HepG2 (cell line): ENCODE data around the gene PRR36. TPM values are rescaled to one million over a fixed set of nuclear protein-coding genes. Genes with fewer than 3 reads are reported as not detected.
A peak's percentile ranks its signal among the peaks of the same experiment; 100 is the strongest.

Experiments used
- DPF2 ChIP-seq: sonication (generic); formaldehyde crosslinking; IDR thresholded peaks from 2 replicates; pipeline ENCODE4 v1.4.0; 2020; ENCODE audit warnings: mild to moderate bottlenecking, low read depth, missing genetic modification reagents, borderline replicate concordance
- FIP1L1 ChIP-seq: fragments of 200-400 bp; formaldehyde crosslinking; IDR thresholded peaks from 2 replicates; pipeline ENCODE4 v1.6.1; 2018; ENCODE audit warnings: low read depth, mild to moderate bottlenecking, low read length, moderate library complexity, borderline replicate concordance; ENCODE audit not compliant: insufficient read depth
- KDM5B ChIP-seq: sonication (generic); formaldehyde crosslinking; IDR thresholded peaks from 2 replicates; pipeline ENCODE4 v1.4.0; 2020; ENCODE audit warnings: missing genetic modification reagents, mild to moderate bottlenecking, borderline replicate concordance
- NR2F2 ChIP-seq: IDR thresholded peaks from 2 replicates; pipeline ENCODE4 v1.6.1; 2012; ENCODE audit warnings: low read depth, inconsistent platforms, borderline replicate concordance
- PHF20 ChIP-seq: sonication (generic); formaldehyde crosslinking; IDR thresholded peaks from 2 replicates; pipeline ENCODE4 v1.5.0; 2020; ENCODE audit warnings: mild to moderate bottlenecking, missing genetic modification reagents
- SSRP1 ChIP-seq: IDR thresholded peaks from 2 replicates; pipeline ENCODE4 v1.6.1; 2016; ENCODE audit warnings: control low read depth
- U2AF1 ChIP-seq: fragments of 200-400 bp; formaldehyde crosslinking; optimal IDR thresholded peaks from 2 replicates; pipeline ENCODE3; 2017; ENCODE audit warnings: mild to moderate bottlenecking, low read depth, low read length
- ZNF317 ChIP-seq: sonication (generic); formaldehyde crosslinking; IDR thresholded peaks from 2 replicates; pipeline ENCODE4 v1.5.0; 2020; ENCODE audit warnings: mild to moderate bottlenecking, missing genetic modification reagents
- ZNF337 ChIP-seq: sonication (generic); formaldehyde crosslinking; IDR thresholded peaks from 2 replicates; pipeline ENCODE4 v1.5.1; 2020; ENCODE audit warnings: missing genetic modification reagents, low read depth, mild to moderate bottlenecking, borderline replicate concordance
- ZNF572 ChIP-seq: sonication (generic); formaldehyde crosslinking; IDR thresholded peaks from 2 replicates; pipeline ENCODE4 v1.5.1; 2020; ENCODE audit warnings: mild to moderate bottlenecking, missing genetic modification reagents
- ZNF674 ChIP-seq: sonication (generic); formaldehyde crosslinking; IDR thresholded peaks from 2 replicates; pipeline ENCODE4 v1.5.0; 2020; ENCODE audit warnings: low read depth, mild to moderate bottlenecking, missing genetic modification reagents
- polyA plus RNA-seq, 8 experiments: library from polyadenylated mRNA; depleted of rRNA in 3 of 8; stranded (reverse) in 7 of 8; unstranded in 1 of 8; fragments of >200 nt; fragmentation: Illumina TruSeq in 4 of 8; extraction: Trizol in 4 of 8; gene quantifications; 2 replicates each; pipeline versions ENCODE4 v1.2.1 to v1.2.3, GENCODE V29; 2011 to 2016; ENCODE audit warnings: low read depth in 4 of 8, missing spikeins in 1 of 8, mixed read lengths in 1 of 8; ENCODE audit not compliant: insufficient read depth in 1 of 8
- total RNA-seq, 5 experiments: library from RNA; depleted of rRNA; stranded (reverse); fragments of >200 nt; fragmentation: Illumina TruSeq; extraction: Trizol; gene quantifications; 2 replicates each; pipeline ENCODE4 v1.2.3, GENCODE V29; 2016; ENCODE audit warnings: low read depth in 1 of 5
- TF ChIP-seq, protein P1 (sequence below): sonication (generic); formaldehyde crosslinking; IDR thresholded peaks from 2 replicates; pipeline ENCODE4 v1.5.1; 2020; ENCODE audit warnings: mild to moderate bottlenecking, missing genetic modification reagents, moderate library complexity
- TF ChIP-seq, protein P2 (sequence below): sonication (generic); formaldehyde crosslinking; IDR thresholded peaks from 2 replicates; pipeline ENCODE4 v1.9.0; 2021; ENCODE audit warnings: mild to moderate bottlenecking, missing genetic modification reagents
- TF ChIP-seq, protein P3 (sequence below): sonication (generic); formaldehyde crosslinking; IDR thresholded peaks from 2 replicates; pipeline ENCODE4 v1.4.0; 2020; ENCODE audit warnings: missing genetic modification reagents
- TF ChIP-seq, protein P4 (sequence below): conservative IDR thresholded peaks from 2 replicates; pipeline ENCODE4 v1.6.1; 2018; ENCODE audit warnings: missing genetic modification reagents

The PRR36 gene
- total and polyA plus RNA-seq, 2 of the 13 experiments (the other 11 are each of a cell fraction or from before 2014, with no cell fraction given) = 0.07 to 0.17 TPM

DNA sequence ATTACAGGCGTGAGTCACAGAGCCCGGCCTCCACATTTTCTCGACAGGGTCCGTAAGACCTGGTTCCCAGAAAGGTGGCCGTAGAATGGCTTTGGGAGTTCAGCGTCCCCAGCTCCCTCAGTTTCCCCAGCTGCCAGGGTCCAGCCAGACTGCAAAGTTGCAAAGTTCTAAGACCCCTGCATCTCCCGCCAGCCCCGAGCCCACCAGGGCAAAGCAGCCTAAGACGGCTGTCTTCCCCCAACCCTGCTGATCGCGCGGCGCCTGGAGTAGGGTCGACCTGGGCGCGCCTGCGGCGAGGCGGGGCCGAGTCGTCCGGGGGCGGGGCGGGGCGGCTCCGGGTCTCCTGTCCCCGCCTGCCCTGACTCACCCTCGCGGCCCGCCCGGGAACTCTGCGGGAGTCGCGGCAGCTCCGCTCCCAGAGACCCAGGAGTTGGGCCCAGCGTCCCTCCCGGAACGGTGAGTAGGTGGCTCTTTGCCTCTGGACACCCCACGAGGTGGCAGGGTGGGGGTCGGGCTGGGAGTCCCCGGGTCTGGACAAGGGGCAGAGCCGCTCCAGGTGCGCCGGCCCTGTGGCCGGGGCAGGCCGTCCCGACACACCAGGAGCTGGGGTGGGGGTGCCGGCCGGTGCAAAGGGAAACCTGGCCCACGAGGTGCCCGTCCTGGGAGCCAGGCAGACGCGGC, 14.1 kb upstream of the PRR36 start, which contains the start of gene LRRC8E (continued):
- TF ChIP-seq, protein P1, sequence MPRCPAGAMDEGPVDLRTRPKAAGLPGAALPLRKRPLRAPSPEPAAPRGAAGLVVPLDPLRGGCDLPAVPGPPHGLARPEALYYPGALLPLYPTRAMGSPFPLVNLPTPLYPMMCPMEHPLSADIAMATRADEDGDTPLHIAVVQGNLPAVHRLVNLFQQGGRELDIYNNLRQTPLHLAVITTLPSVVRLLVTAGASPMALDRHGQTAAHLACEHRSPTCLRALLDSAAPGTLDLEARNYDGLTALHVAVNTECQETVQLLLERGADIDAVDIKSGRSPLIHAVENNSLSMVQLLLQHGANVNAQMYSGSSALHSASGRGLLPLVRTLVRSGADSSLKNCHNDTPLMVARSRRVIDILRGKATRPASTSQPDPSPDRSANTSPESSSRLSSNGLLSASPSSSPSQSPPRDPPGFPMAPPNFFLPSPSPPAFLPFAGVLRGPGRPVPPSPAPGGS = no peak
- TF ChIP-seq FIP1L1 (no peak), NR2F2 (no peak), ZNF317 (no peak), U2AF1 (no peak), PHF20 (CRISPR knock-in tag) (0 out of 2 replicates have a peak, but pooled peaks have one; percentile 31), DPF2 (CRISPR knock-in tag) (no peak), ZNF337 (CRISPR knock-in tag) (no peak), ZNF572 (CRISPR knock-in tag) (peak; percentile 51; the same call in 1 of the 2 replicates), ZNF674 (CRISPR knock-in tag) (no peak), KDM5B (no peak), SSRP1 (CRISPR knock-in tag) (no peak)
- TF ChIP-seq, protein P2, sequence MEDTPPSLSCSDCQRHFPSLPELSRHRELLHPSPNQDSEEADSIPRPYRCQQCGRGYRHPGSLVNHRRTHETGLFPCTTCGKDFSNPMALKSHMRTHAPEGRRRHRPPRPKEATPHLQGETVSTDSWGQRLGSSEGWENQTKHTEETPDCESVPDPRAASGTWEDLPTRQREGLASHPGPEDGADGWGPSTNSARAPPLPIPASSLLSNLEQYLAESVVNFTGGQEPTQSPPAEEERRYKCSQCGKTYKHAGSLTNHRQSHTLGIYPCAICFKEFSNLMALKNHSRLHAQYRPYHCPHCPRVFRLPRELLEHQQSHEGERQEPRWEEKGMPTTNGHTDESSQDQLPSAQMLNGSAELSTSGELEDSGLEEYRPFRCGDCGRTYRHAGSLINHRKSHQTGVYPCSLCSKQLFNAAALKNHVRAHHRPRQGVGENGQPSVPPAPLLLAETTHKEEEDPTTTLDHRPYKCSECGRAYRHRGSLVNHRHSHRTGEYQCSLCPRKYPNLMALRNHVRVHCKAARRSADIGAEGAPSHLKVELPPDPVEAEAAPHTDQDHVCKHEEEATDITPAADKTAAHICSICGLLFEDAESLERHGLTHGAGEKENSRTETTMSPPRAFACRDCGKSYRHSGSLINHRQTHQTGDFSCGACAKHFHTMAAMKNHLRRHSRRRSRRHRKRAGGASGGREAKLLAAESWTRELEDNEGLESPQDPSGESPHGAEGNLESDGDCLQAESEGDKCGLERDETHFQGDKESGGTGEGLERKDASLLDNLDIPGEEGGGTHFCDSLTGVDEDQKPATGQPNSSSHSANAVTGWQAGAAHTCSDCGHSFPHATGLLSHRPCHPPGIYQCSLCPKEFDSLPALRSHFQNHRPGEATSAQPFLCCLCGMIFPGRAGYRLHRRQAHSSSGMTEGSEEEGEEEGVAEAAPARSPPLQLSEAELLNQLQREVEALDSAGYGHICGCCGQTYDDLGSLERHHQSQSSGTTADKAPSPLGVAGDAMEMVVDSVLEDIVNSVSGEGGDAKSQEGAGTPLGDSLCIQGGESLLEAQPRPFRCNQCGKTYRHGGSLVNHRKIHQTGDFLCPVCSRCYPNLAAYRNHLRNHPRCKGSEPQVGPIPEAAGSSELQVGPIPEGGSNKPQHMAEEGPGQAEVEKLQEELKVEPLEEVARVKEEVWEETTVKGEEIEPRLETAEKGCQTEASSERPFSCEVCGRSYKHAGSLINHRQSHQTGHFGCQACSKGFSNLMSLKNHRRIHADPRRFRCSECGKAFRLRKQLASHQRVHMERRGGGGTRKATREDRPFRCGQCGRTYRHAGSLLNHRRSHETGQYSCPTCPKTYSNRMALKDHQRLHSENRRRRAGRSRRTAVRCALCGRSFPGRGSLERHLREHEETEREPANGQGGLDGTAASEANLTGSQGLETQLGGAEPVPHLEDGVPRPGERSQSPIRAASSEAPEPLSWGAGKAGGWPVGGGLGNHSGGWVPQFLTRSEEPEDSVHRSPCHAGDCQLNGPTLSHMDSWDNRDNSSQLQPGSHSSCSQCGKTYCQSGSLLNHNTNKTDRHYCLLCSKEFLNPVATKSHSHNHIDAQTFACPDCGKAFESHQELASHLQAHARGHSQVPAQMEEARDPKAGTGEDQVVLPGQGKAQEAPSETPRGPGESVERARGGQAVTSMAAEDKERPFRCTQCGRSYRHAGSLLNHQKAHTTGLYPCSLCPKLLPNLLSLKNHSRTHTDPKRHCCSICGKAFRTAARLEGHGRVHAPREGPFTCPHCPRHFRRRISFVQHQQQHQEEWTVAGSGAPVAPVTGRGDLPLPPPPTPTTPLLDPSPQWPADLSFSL = no peak
- TF ChIP-seq, protein P3, sequence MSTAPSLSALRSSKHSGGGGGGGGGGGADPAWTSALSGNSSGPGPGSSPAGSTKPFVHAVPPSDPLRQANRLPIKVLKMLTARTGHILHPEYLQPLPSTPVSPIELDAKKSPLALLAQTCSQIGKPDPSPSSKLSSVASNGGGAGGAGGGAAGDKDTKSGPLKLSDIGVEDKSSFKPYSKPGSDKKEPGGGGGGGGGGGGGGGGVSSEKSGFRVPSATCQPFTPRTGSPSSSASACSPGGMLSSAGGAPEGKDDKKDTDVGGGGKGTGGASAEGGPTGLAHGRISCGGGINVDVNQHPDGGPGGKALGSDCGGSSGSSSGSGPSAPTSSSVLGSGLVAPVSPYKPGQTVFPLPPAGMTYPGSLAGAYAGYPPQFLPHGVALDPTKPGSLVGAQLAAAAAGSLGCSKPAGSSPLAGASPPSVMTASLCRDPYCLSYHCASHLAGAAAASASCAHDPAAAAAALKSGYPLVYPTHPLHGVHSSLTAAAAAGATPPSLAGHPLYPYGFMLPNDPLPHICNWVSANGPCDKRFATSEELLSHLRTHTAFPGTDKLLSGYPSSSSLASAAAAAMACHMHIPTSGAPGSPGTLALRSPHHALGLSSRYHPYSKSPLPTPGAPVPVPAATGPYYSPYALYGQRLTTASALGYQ (CRISPR knock-in tag) = no peak
- TF ChIP-seq, protein P4, sequence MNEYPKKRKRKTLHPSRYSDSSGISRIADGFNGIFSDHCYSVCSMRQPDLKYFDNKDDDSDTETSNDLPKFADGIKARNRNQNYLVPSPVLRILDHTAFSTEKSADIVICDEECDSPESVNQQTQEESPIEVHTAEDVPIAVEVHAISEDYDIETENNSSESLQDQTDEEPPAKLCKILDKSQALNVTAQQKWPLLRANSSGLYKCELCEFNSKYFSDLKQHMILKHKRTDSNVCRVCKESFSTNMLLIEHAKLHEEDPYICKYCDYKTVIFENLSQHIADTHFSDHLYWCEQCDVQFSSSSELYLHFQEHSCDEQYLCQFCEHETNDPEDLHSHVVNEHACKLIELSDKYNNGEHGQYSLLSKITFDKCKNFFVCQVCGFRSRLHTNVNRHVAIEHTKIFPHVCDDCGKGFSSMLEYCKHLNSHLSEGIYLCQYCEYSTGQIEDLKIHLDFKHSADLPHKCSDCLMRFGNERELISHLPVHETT = no peak; the same call in 1 of the 2 replicates
